Brain microvascular endothelial cell (primary cell): Measurements from ENCODE around the gene KIRREL2.

ENCODE experiments used
- DNase-seq: peaks from one replicate; pipeline ENCODE4 v3.0.0-alpha.2; 2020
- H3K27ac ChIP-seq: fragments of 250-450 bp; sonication (Bioruptor Pico); 2 replicates; pipeline ENCODE4 v1.5.1; 2020; ENCODE audit warnings: mild to moderate bottlenecking, moderate library complexity
- H3K27me3 ChIP-seq: fragments of 250-450 bp; sonication (Bioruptor Pico); replicated peaks from 2 replicates; pipeline ENCODE4 v1.5.1; 2020; ENCODE audit warnings: mild to moderate bottlenecking
- H3K36me3 ChIP-seq: fragments of 250-450 bp; sonication (Bioruptor Pico); replicated peaks from 2 replicates; pipeline ENCODE4 v1.5.1; 2020; ENCODE audit warnings: mild to moderate bottlenecking
- H3K4me3 ChIP-seq: 2 replicates; pipeline ENCODE4 v1.5.1; 2011; ENCODE audit warnings: low read depth, mild to moderate bottlenecking, control low read depth, low read length, moderate library complexity
- CTCF ChIP-seq: IDR thresholded peaks from 2 replicates; pipeline ENCODE4 v1.5.1; 2011; ENCODE audit warnings: low read depth, mild to moderate bottlenecking, moderate library complexity, low read length, control low read depth, inconsistent platforms; ENCODE audit errors: missing control alignments
- in situ Hi-C: cut with HindIII; loops from 2 replicates; pipeline ENCODE4 v1.10.0; 2017; ENCODE audit warnings: low sequenced_read_pairs, low pct_ligation_motif_present

The KIRREL2 gene

GRCh38 chr19:35902870-35903475 lies 46.3 kb downstream of the KIRREL2 start:
- no peaks in the 10 kb centered on the region for H3K27me3 ChIP-seq
- peak overlapping the region; percentile 41 for H3K4me3 ChIP-seq
- H3K27ac ChIP-seq = no peak overlapping the region
- no peak for DNase-seq
- in situ Hi-C loops = no loop called here
- no peak for TF ChIP-seq CTCF
- no peaks in the 10 kb centered on the region for H3K36me3 ChIP-seq

- H3K4me3 ChIP-seq = peak overlapping the region; percentile 41
- in situ Hi-C loops = no loop called here
- no peaks in the 10 kb centered on the region for H3K27me3 ChIP-seq
- no peaks in the 10 kb centered on the region for H3K36me3 ChIP-seq
- peak; percentile 54 for DNase-seq
- H3K27ac ChIP-seq = no peak overlapping the region
- TF ChIP-seq CTCF = no peak
Measured at GRCh38 chr19:35903550-35904179, 47.0 kb downstream of the KIRREL2 start.

- no peak for TF ChIP-seq CTCF
- Histone ChIP-seq H3K27ac (no peak overlapping the region), H3K27me3 (no peaks in the 10 kb centered on the region), H3K36me3 (no peaks in the 10 kb centered on the region), H3K4me3 (no peak overlapping the region)
- DNase-seq = no peak
- in situ Hi-C loops = no loop called here
Measured at GRCh38 chr19:35904311-35905068, 47.8 kb downstream of the KIRREL2 start.

- Histone ChIP-seq H3K4me3 (no peak overlapping the region), H3K27ac (no peak overlapping the region), H3K27me3 (no peaks in the 10 kb centered on the region), H3K36me3 (no peaks in the 10 kb centered on the region)
- in situ Hi-C loops = no loop called here
- no peak for TF ChIP-seq CTCF
- DNase-seq = no peak
Measured at GRCh38 chr19:35905178-35905727, 48.5 kb downstream of the KIRREL2 start.

DNA sequence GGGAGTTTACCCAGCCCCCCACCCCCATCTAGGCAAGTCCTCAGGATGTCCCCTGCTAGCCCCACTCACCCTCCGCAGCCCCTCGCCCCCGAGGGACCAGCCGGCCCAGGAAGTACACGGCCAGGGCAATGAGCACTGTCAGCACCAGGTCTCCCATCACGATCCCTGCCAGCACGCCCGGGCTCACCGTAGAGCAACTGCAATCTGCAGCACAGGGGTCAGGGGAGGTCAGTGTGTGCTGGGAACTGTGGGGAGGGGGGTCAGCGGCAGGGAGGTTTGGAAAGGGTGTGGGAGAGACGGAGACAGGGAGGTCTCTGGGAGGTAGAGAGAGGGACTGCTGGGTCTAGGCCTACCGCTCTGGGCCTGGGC lies 50.6 kb downstream of the KIRREL2 start:
- no peak overlapping the region for H3K4me3 ChIP-seq
- no peak for DNase-seq
- H3K27ac ChIP-seq = no peak overlapping the region
- in situ Hi-C loops = no loop called here
- no peaks in the 10 kb centered on the region for H3K36me3 ChIP-seq
- no peak for TF ChIP-seq CTCF
- H3K27me3 ChIP-seq = no peaks in the 10 kb centered on the region
